IgD-negative memory B cell (primary cell): Measurements from ENCODE around the gene ASCL2. TPM values are rescaled to one million over a fixed set of nuclear protein-coding genes. Genes with fewer than 3 reads are reported as not detected.
A peak's percentile ranks its signal among the peaks of the same experiment; 100 is the strongest.

ENCODE experiments used
- H3K27ac Mint-ChIP-seq, 3 donors: one replicate each; pipeline ENCODE4 v1.8.0; 2020 to 2022; ENCODE audit warnings: mild to moderate bottlenecking in 3 of 3, mixed read lengths in 3 of 3, moderate library complexity in 1 of 3
- H3K27me3 Mint-ChIP-seq: one replicate; pipeline ENCODE4 v1.8.0; 2021; ENCODE audit warnings: mixed read lengths
- H3K36me3 Mint-ChIP-seq: one replicate; pipeline ENCODE4 v1.8.0; 2020; ENCODE audit warnings: mild to moderate bottlenecking, mixed read lengths
- H3K4me1 Mint-ChIP-seq, 3 donors: one replicate each; pipeline ENCODE4 v1.8.0; 2020 to 2022; ENCODE audit warnings: mixed read lengths in 3 of 3, mild to moderate bottlenecking in 1 of 3
- H3K4me3 Mint-ChIP-seq, 4 donors: one replicate each; pipeline ENCODE4 v1.8.0; 2020 to 2022; ENCODE audit warnings: mild to moderate bottlenecking in 4 of 4, mixed read lengths in 4 of 4, moderate library complexity in 3 of 4
- H3K9me3 Mint-ChIP-seq, 3 donors: one replicate each; pipeline ENCODE4 v1.8.0; 2020 to 2021; ENCODE audit warnings: mixed read lengths in 3 of 3, mild to moderate bottlenecking in 1 of 3
- polyA plus RNA-seq: library from polyadenylated mRNA; unstranded; fragments of 300-500 nt; fragmentation: Illumina TruSeq; gene quantifications from one replicate; pipeline ENCODE4 v1.2.3, GENCODE V29; 2021

ASCL2 gene
- polyA plus RNA-seq, 1 donor from 2014 or later, result 5.0 TPM

DNA sequence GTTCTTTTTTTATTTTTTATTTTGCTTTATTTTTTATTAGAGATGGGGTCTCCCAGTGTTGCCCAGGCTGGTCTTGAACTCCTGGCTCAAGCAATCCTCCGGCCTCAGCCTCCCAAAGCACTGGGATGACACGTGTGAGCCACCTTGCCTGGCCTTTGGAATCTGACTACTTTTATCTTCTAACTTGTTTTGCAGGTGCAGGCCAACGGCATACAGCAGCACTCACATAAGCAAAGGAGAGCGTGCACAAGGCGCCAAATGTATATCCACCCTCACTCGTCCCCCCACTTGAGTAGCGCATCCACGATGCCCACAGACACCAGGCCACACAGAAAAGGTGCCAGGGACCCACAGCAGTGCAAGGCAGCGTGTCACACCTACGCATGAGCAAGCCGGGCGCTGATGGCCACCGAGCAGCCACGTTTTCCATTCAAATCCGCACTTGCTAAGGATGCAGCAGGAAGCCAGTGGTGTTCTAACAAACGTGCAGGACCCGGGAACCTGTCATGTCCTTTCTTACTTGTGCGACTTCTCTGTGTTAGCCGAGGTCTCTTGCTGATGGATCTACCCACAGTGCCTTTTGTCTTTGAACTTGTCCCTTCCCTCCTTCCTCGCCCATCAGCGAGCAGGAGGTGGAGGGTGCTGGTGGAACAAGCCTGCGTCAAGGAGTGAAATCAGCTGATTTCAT is 5.9 kb downstream of the ASCL2 start:
- no peak overlapping the region for H3K4me3 Mint-ChIP-seq
- no peaks in the 10 kb centered on the region for H3K9me3 Mint-ChIP-seq
- peaks cover 1% of the 10 kb centered on the region for H3K36me3 Mint-ChIP-seq
- H3K27ac Mint-ChIP-seq, result peak overlapping the region in 1 of 3 donors; percentile 71
- peaks cover 21 to 24% (median 23%) of the 10 kb centered on the region in 3 donors for H3K4me1 Mint-ChIP-seq
- H3K27me3 Mint-ChIP-seq, result no peaks in the 10 kb centered on the region

DNA sequence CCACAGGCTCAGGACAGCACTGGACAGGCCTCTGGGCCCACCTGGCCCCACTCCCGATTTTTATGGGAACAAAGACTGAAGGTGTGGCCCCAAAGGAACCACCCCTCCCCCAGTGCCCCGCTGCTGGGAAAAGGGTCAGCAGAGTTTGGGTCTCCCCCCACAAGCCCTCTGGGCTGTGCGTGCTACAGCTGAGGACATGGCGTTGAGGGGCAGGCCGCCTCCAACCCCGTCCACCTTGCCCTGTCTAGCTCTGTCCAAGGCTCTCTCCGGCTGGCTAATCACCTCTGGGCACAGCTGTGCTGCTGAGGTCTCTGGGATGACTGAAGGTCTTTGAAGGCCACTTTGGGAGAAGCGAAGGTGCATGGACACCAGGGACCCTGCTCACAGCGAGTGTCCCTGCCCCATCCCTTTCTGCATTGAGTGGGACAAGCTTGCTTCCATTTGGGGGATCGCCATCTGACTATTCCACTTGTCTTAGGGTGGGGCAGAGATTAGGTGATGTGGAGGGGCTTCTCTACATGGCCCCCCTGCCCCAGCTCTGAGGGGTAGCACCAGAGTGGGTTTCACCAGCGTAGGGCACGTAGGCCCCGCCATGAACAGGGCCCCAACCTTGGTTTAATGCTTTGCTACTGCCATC is 6.5 kb downstream of the ASCL2 start:
- H3K9me3 Mint-ChIP-seq, result no peaks in the 10 kb centered on the region
- H3K27ac Mint-ChIP-seq, result no peak overlapping the region
- H3K36me3 Mint-ChIP-seq, result peaks cover 1% of the 10 kb centered on the region
- no peaks in the 10 kb centered on the region for H3K27me3 Mint-ChIP-seq
- H3K4me3 Mint-ChIP-seq, result no peak overlapping the region
- peaks cover 21 to 24% (median 23%) of the 10 kb centered on the region in 3 donors for H3K4me1 Mint-ChIP-seq

GRCh38 chr11:2263071-2263565 is 7.3 kb downstream of the ASCL2 start:
- no peak overlapping the region for H3K4me3 Mint-ChIP-seq
- H3K4me1 Mint-ChIP-seq, result peaks cover 15 to 20% (median 20%) of the 10 kb centered on the region in 3 donors
- no peak overlapping the region for H3K27ac Mint-ChIP-seq
- peaks cover 2% of the 10 kb centered on the region for H3K27me3 Mint-ChIP-seq
- no peaks in the 10 kb centered on the region for H3K9me3 Mint-ChIP-seq
- H3K36me3 Mint-ChIP-seq, result peaks cover 1% of the 10 kb centered on the region

- Mint-ChIP-seq H3K4me3 (no peak overlapping the region), H3K4me1 (peaks cover 15 to 20% (median 19%) of the 10 kb centered on the region in 3 donors), H3K27ac (peak overlapping the region in 1 of 3 donors; percentile 65), H3K36me3 (peaks cover 1% of the 10 kb centered on the region), H3K9me3 (no peaks in the 10 kb centered on the region), H3K27me3 (peaks cover 2% of the 10 kb centered on the region)
Measured at GRCh38 chr11:2262301-2263070, 7.9 kb downstream of the ASCL2 start.

- H3K4me3 Mint-ChIP-seq, result no peak overlapping the region
- no peaks in the 10 kb centered on the region for H3K9me3 Mint-ChIP-seq
- peaks cover 2% of the 10 kb centered on the region for H3K27me3 Mint-ChIP-seq
- peak overlapping the region in 2 of 3 donors; percentile 65 to 77 for H3K27ac Mint-ChIP-seq
- peaks cover 1% of the 10 kb centered on the region for H3K36me3 Mint-ChIP-seq
- H3K4me1 Mint-ChIP-seq, result peaks cover 15 to 19% (median 17%) of the 10 kb centered on the region in 3 donors
Measured at GRCh38 chr11:2261436-2262230, 8.8 kb downstream of the ASCL2 start.

DNA sequence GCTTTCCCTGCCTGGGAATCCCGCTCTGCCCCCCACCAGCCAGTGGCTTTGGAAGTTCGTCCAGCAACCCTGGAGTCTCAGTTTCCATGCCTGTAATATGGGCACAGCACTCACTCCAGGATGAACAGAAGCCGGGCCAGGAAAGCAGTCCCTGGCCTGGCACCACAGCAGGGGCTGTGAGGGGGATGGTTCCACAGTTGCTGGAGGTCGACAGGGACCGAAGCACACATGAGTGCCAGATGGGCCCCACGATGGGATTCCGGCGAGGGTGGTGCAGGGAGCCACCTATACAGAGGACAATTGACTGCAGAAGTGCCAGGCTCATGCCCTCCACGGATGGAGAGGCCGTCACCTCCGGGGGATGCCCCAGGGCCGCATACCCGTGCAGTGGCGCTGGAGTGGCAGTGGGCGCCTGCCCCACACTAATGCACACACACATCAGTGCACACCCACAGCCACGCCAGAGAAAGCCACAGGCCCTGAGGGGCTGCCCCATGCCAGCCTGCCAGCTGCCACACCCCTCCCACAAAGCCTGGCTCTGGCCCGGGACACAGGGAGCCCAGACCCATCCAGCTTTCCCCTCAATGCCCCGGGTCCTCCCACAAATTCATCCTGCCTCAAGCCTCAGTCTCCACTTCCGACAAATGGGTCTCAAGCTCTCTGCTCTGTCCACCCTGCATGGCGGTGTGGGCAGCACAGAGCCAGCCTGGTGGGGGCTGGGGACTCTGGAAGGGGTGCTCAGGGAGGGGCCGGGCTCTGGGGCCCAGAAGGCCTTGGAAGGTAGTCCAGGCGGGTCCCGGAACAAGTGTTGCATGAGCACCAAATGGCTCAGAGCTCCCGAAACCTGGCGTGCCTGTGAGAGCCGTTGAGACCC is 9.7 kb downstream of the ASCL2 start:
- Mint-ChIP-seq H3K27ac (peak overlapping the region in 1 of 3 donors; percentile 77), H3K9me3 (no peaks in the 10 kb centered on the region), H3K27me3 (peaks cover 2% of the 10 kb centered on the region), H3K36me3 (no peaks in the 10 kb centered on the region), H3K4me3 (peak overlapping the region in 1 of 4 donors; percentile 54), H3K4me1 (peaks cover 6 to 10% (median 8%) of the 10 kb centered on the region in 3 donors)

DNA sequence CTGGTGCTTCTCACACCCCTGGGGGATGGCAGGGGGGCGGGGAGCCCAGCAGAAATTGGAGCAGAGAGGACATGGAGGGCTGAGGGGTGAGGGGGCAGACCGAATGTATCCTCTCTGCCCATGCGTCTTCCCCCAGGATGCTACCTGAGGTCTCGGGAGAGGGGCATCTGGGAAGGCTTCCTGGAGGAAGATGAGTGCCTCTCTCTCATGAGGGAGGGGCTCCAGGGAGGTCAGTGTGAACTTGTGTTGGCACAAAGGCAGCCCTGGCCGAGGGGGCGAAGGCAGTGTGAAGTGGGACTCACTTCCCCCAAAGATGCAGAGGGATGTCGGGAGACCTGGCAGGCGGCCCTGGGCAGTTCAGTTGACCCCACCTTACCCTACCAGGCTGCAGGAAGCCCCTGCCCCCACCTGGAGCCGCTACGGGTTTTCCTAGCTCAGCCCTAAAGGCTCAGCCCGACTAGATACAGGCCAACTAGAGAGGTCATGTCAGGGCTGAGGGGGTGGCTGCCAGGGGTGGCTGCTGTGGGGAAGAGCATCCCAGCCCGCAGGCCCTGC is 10.4 kb downstream of the ASCL2 start:
- Mint-ChIP-seq H3K9me3 (peaks cover 0 to 4% (median 3%) of the 10 kb centered on the region in 3 donors), H3K27me3 (peaks cover 2% of the 10 kb centered on the region), H3K4me3 (no peak overlapping the region), H3K4me1 (peaks cover 0 to 4% (median 2%) of the 10 kb centered on the region in 3 donors), H3K27ac (no peak overlapping the region), H3K36me3 (no peaks in the 10 kb centered on the region)

DNA sequence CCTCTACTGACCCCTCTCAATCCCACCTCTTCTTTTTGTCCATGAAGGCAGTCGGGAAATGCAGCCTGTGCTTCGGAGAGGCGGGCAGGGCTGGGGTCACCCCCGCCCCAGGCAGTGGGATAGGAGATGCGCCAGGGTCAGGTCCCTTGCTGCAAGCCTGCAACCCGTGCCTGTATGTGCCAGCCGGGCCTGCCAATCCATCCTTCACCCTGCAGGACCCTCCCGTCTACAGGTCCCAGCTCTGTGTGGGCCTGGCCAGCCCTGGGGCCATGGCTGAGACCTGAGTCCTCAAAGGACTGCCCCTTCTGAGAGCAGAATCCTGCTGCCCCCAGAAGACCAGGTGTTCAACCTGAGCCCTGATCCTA is 10.9 kb downstream of the ASCL2 start:
- H3K36me3 Mint-ChIP-seq, result no peaks in the 10 kb centered on the region
- peaks cover 5% of the 10 kb centered on the region for H3K27me3 Mint-ChIP-seq
- peaks cover 0 to 7% (median 6%) of the 10 kb centered on the region in 3 donors for H3K9me3 Mint-ChIP-seq
- H3K4me1 Mint-ChIP-seq, result peaks cover 0 to 2% (median 2%) of the 10 kb centered on the region in 3 donors
- no peak overlapping the region for H3K4me3 Mint-ChIP-seq
- H3K27ac Mint-ChIP-seq, result no peak overlapping the region

- H3K27ac Mint-ChIP-seq, result no peak overlapping the region
- H3K4me3 Mint-ChIP-seq, result no peak overlapping the region
- H3K27me3 Mint-ChIP-seq, result peaks cover 5% of the 10 kb centered on the region
- no peaks in the 10 kb centered on the region for H3K36me3 Mint-ChIP-seq
- no peaks in the 10 kb centered on the region for H3K4me1 Mint-ChIP-seq
- H3K9me3 Mint-ChIP-seq, result peaks cover 0 to 7% (median 6%) of the 10 kb centered on the region in 3 donors
Measured at GRCh38 chr11:2258501-2259465, 11.6 kb downstream of the ASCL2 start.

DNA sequence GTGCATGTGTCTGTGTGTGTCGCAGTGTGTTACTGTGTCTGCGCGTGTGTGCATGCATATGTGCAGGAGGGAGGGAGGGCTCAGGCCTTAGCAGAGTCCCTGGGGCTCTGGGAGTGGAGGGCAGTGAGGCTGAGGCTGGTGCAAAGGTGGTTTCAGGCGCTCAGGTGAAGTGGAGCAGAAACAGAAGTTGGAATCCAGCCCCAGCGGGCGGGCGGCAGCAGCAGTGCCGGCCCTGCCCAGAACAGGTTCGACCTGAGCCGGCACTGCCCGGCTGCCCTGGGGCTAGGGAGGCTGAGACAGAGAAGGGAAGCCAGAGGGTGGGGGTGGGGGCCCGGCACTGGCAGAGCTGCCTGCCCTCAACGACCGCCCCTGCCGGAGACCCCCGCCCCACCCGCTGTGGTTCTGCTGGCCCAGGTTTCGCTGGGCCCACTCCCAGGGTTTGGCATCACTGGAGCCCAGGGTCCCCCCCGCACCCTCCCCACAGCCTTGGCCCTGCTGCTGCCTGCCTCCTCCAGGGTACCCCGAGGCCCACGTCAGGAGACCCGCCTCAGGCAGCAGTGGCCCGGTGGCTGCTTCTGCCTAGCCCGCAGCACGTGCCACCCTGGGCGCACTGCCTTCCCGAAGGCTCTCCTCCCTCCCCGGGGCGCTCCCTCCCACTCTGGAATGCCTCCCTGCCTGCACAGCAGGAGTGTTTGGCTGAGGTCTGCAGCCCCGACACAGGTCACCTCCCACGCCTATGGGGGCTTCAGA is 13.3 kb downstream of the ASCL2 start:
- Mint-ChIP-seq H3K4me1 (no peaks in the 10 kb centered on the region), H3K9me3 (peaks cover 0 to 7% (median 6%) of the 10 kb centered on the region in 3 donors), H3K27ac (no peak overlapping the region), H3K4me3 (no peak overlapping the region), H3K27me3 (peaks cover 5% of the 10 kb centered on the region), H3K36me3 (no peaks in the 10 kb centered on the region)

DNA sequence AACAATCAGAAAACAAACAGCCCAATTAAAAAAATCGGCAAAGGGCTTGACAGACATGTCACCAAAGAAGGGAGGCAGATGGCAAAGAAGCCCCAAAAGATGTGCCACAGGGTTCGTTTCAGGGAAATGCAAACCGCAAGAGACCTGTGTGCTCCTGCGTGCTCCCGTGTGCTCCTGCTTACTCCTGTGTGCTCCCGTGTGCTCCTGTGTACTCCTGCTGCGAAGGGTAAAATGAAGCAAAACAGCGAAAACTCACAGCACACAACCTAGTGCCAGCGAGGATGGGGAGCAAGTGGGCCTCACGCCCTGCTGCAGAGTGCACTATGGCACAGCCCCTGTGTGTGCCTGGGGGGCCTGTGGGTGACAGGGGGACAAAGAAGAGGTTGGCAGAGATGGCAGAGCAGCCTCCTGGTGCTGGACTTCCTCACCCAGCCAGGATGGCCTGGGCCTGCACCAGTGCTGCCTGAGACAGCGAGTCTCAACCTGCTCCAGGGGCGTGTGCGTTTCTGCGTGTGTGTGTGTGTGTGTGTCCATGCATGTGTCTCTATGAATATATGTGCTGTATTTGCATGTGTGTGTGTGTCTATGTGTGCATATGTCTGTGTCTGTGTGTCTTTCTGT is 14.0 kb downstream of the ASCL2 start:
- peak overlapping the region in 1 of 4 donors; percentile 24 for H3K4me3 Mint-ChIP-seq
- peaks cover 0 to 7% (median 6%) of the 10 kb centered on the region in 3 donors for H3K9me3 Mint-ChIP-seq
- H3K4me1 Mint-ChIP-seq, result no peaks in the 10 kb centered on the region
- H3K36me3 Mint-ChIP-seq, result no peaks in the 10 kb centered on the region
- peaks cover 5% of the 10 kb centered on the region for H3K27me3 Mint-ChIP-seq
- H3K27ac Mint-ChIP-seq, result no peak overlapping the region

DNA sequence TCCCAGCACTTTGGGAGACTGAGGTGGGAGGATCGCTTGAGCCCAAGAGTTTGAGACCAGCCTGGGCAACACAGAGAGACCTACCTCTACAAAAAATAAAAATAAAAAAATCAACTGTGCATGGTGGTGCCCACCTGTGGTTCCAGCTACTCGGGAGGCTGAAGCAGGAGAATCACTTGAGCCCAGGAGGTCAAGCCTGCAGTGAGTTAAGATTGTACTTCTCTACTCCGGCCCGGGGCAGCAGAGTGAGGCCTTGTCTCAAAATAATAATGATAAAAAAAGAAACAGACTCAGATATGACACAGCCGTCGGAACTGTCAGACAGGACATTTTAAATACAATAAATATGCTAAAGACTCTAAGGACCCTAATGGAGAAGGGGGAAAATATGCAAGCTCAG is 18.4 kb downstream of the ASCL2 start:
- no peaks in the 10 kb centered on the region for H3K36me3 Mint-ChIP-seq
- H3K4me1 Mint-ChIP-seq, result no peaks in the 10 kb centered on the region
- H3K27me3 Mint-ChIP-seq, result peaks cover 2% of the 10 kb centered on the region
- peaks cover 0 to 7% (median 6%) of the 10 kb centered on the region in 3 donors for H3K9me3 Mint-ChIP-seq
- no peak overlapping the region for H3K4me3 Mint-ChIP-seq
- no peak overlapping the region for H3K27ac Mint-ChIP-seq
